SK-N-SH (cell line): Measurements from ENCODE around the gene ZNF219.

Experiments used
- CHD2 ChIP-seq: fragments of 150-350 bp; IDR thresholded peaks from 2 replicates; pipeline ENCODE4 v1.6.1; 2018; ENCODE audit warnings: low read length; ENCODE audit not compliant: partially characterized antibody
- CTCF ChIP-seq: fragments of 200-600 bp; sonication (generic); IDR thresholded peaks from 2 replicates; pipeline ENCODE4 v1.6.1; 2017; ENCODE audit warnings: antibody characterized with exemption, mild to moderate bottlenecking, moderate library complexity
- GABPA ChIP-seq: IDR thresholded peaks from 2 replicates; pipeline ENCODE4 v1.4.0; 2012; ENCODE audit warnings: low read depth, mild to moderate bottlenecking
- PBX3 ChIP-seq: IDR thresholded peaks from 2 replicates; pipeline ENCODE4; 2012
- RAD21 ChIP-seq: IDR thresholded peaks from 2 replicates; pipeline ENCODE4 v1.6.1; 2012; ENCODE audit warnings: mild to moderate bottlenecking, low read length
- TAF1 ChIP-seq: IDR thresholded peaks from 2 replicates; pipeline ENCODE4 v1.6.1; 2012; ENCODE audit warnings: low read depth, mild to moderate bottlenecking, low read length, moderate library complexity, borderline replicate concordance
- TEAD4 ChIP-seq: IDR thresholded peaks from 2 replicates; pipeline ENCODE4 v1.4.0; 2012; ENCODE audit warnings: mild to moderate bottlenecking, borderline replicate concordance; ENCODE audit not compliant: insufficient read depth

GRCh38 chr14:21121122-21121521, 22.7 kb upstream of the ZNF219 start:
- TF ChIP-seq RAD21 (no peak), PBX3 (no peak), CHD2 (no peak), TEAD4 (no peak), CTCF (no peak), TAF1 (no peak), GABPA (no peak)
